Measurements from ENCODE around the gene TAAR2. TPM values are rescaled to one million over a fixed set of nuclear protein-coding genes. Genes with fewer than 3 reads are reported as not detected.

The TAAR2 gene
- total and polyA plus RNA-seq, 2 of the 8 experiments (the other 6 are each of a cell fraction or from before 2014, with no cell fraction given), result not detected

DNA sequence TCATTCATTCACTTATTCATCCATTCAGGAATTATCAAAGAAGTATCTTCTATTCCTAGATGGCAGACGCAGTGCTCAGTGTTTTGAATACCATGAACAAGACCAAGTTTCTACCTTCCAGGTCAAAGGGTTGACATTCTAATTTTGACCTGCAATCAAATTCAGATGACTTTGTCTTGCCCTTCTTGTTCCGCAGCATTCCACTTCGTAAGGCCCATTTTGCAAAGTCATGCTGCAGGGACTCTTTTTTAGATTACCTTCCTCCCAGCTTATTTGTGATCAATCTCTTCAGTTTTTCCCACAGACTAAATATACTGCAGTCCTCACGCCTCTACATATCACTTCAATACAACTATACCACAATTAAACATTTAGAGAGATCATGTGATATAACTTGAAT, 42.0 kb upstream of the TAAR2 start:
- H3K36me3 ChIP-seq (ENCODE audit: control insufficient read depth in 2 of 4, insufficient read depth in 4 of 4, low read length in 3 of 4), result peaks cover 0 to 3% (median 0%) of the 10 kb centered on the region in 4 experiments; a peak in 1 of 8 replicates
- H3K14ac ChIP-seq (ENCODE audit: insufficient read length), result no peak overlapping the region
- ChIA-PET POLR2A (ENCODE audit: partially characterized antibody) (no interaction called here), CTCF (ENCODE audit: partially characterized antibody) (interaction anchor here (0.9 to 1.8 kb wide), 4 partner anchors 15 to 386 kb away, joined by 3 to 6 read pairs (median 4); no protein-coding TSS in a partner anchor)
- H2BK120ac ChIP-seq (replicated peaks; ENCODE audit: low read depth, low read length), result no peak overlapping the region
- H2BK5ac ChIP-seq (ENCODE audit: low read depth, low read length), result no peak overlapping the region
- no peaks in the 10 kb centered on the region for H3K27me3 ChIP-seq (replicated peaks in 1 of 4; ENCODE audit: control insufficient read depth in 3 of 4, extremely low read depth in 1 of 4, insufficient read depth in 3 of 4, low read length in 3 of 4)
- no peak overlapping the region for H2BK20ac ChIP-seq (ENCODE audit: low read length)
- no peak overlapping the region for H2AFZ ChIP-seq (ENCODE audit: low read length)
- H3K79me1 ChIP-seq (ENCODE audit: low read depth, low read length), result no peaks in the 10 kb centered on the region
- 0 out of 8 replicates have a peak overlapping the region, but pooled peaks of 1 of the 4 experiments have one; percentile 4 for H3K4me3 ChIP-seq (ENCODE audit: extremely low read depth in 1 of 4, insufficient read depth in 2 of 4, low read depth in 3 of 4, low read length in 4 of 4)
- H4K8ac ChIP-seq (ENCODE audit: extremely low read depth, insufficient read depth, low read length), result no peak overlapping the region
- no peak overlapping the region for H3K27ac ChIP-seq (ENCODE audit: low read depth, low read length)
- H4K91ac ChIP-seq (replicated peaks; ENCODE audit: insufficient read length, low read length), result no peak overlapping the region
- H3K23me2 ChIP-seq (ENCODE audit: low read depth, low read length), result no peaks in the 10 kb centered on the region
- peaks cover 0 to 6% (median 0%) of the 10 kb centered on the region in 4 experiments; a peak in 2 of 7 replicates for H3K4me1 ChIP-seq (replicated peaks in 1 of 4; ENCODE audit: control insufficient read depth in 3 of 4, insufficient read depth in 4 of 4, low read length in 3 of 4)
- FAIRE-seq, result no peak
- no peak for DNase-seq (ENCODE audit: low read depth in 1 of 2, low spot score in 2 of 2)
- peak overlapping the region in 1 of 2 experiments; percentile 11; a peak in 2 of 4 replicates for H3K4me2 ChIP-seq (ENCODE audit: insufficient read depth in 1 of 2, low read depth in 2 of 2, low read length in 2 of 2)
- no peaks in the 10 kb centered on the region for H4K20me1 ChIP-seq (replicated peaks in 1 of 2; ENCODE audit: control insufficient read depth in 1 of 2, insufficient read depth in 2 of 2, low read length in 2 of 2)
- no peak overlapping the region for H4K5ac ChIP-seq (ENCODE audit: insufficient read length, low read depth, low read length)
- no peak overlapping the region for H2AK5ac ChIP-seq (ENCODE audit: low read depth, low read length)
- no peak overlapping the region for H3K9ac ChIP-seq (replicated peaks in 1 of 4; ENCODE audit: extremely low read depth in 1 of 4, low read depth in 3 of 4, low read length in 3 of 4)
- no peaks in the 10 kb centered on the region for H3K79me2 ChIP-seq (ENCODE audit: control insufficient read depth in 1 of 2, insufficient read depth in 2 of 2, low read length in 2 of 2)
- 83% methylated on average over 4 of the region's 4 CpGs; no CpG with 5 or more reads in 1 of the 2 experiments for WGBS, 2 experiments (ENCODE audit: extremely low coverage in 1 of 2, insufficient coverage in 1 of 2, insufficient read length in 1 of 2, insufficient replicate concordance in 2 of 2, low coverage in 1 of 2, low lambda C conversion rate in 2 of 2, missing lambda C conversion rate in 1 of 2)
- H2BK15ac ChIP-seq (ENCODE audit: low read length), result no peak overlapping the region
- H3K4ac ChIP-seq (replicated peaks; ENCODE audit: insufficient read length, low read depth, low read length), result no peak overlapping the region
- H3K56ac ChIP-seq (replicated peaks; ENCODE audit: insufficient read length, low read depth, low read length), result no peak overlapping the region
- no peak overlapping the region for H3K23ac ChIP-seq (ENCODE audit: insufficient read length)
- H3K18ac ChIP-seq (ENCODE audit: extremely low read depth, low read length), result no peak overlapping the region
- H2BK12ac ChIP-seq (ENCODE audit: low read depth, low read length), result no peak overlapping the region
- H3K9me3 ChIP-seq (ENCODE audit: insufficient read depth in 2 of 2, low read depth in 1 of 2, low read length in 1 of 2), result peaks cover 0 to 8% of the 10 kb centered on the region in 2 experiments; a peak in 2 of 4 replicates
- TF ChIP-seq BACH1 (IDR thresholded peaks at IDR 0.05; ENCODE audit: low read length) (peak; percentile 93), POLR2A (IDR thresholded peaks at IDR 0.05; ENCODE audit: control extremely low read depth in 1 of 2, low read depth in 2 of 2, low read length in 2 of 2) (no peak), KDM5A (IDR thresholded peaks at IDR 0.05; ENCODE audit: low read length) (no peak), SRF (IDR thresholded peaks at IDR 0.05; ENCODE audit: low read depth, low read length) (no peak), RBBP5 (IDR thresholded peaks at IDR 0.05; ENCODE audit: borderline replicate concordance, low read depth, low read length) (no peak), POLR2AphosphoS5 (IDR thresholded peaks at IDR 0.05; ENCODE audit: low read depth, low read length) (no peak), CHD1 (IDR thresholded peaks at IDR 0.05; ENCODE audit: low read depth, low read length) (no peak), BCL11A (IDR thresholded peaks at IDR 0.05; ENCODE audit: low read depth in 2 of 2, low read length in 2 of 2) (no peak), TEAD4 (IDR thresholded peaks at IDR 0.05; ENCODE audit: low read depth, low read length) (peak; percentile 60; the same call in 1 of the 2 replicates), ASH2L (IDR thresholded peaks at IDR 0.05; ENCODE audit: low read length) (peak; percentile 74), MAFK (IDR thresholded peaks at IDR 0.05; ENCODE audit: low read depth, low read length) (peak; percentile 84), SP1 (IDR thresholded peaks at IDR 0.05; ENCODE audit: low read depth, low read length) (peak; percentile 79; the same call in 1 of the 2 replicates)
- TF ChIP-seq, protein P1, sequence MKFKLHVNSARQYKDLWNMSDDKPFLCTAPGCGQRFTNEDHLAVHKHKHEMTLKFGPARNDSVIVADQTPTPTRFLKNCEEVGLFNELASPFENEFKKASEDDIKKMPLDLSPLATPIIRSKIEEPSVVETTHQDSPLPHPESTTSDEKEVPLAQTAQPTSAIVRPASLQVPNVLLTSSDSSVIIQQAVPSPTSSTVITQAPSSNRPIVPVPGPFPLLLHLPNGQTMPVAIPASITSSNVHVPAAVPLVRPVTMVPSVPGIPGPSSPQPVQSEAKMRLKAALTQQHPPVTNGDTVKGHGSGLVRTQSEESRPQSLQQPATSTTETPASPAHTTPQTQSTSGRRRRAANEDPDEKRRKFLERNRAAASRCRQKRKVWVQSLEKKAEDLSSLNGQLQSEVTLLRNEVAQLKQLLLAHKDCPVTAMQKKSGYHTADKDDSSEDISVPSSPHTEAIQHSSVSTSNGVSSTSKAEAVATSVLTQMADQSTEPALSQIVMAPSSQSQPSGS (IDR thresholded peaks at IDR 0.05; ENCODE audit: low read length), result no peak
